Cardiac muscle cell (in vitro differentiated cells and primary cell): Measurements from ENCODE around the gene SEC16A. TPM values are rescaled to one million over a fixed set of nuclear protein-coding genes. Genes with fewer than 3 reads are reported as not detected.
"Not testable (repeated sequence)": the region's sequence is repeated elsewhere in the genome, so short reads cannot be mapped to it uniquely, and the experiment has no call there.

ENCODE experiments used
- DNase-seq, 2 donors: peaks; one replicate each; pipeline versions ENCODE4 v3.0.0 to v3.0.0-alpha.2; 2010 to 2017; ENCODE audit warnings: low read depth in 1 of 2, low spot score in 1 of 2
- H3K27ac ChIP-seq: fragments of 200-600 bp; sonication (generic); 2 replicates; pipeline ENCODE4 v1.5.1; 2016
- H3K27me3 ChIP-seq: fragments of 200-600 bp; sonication (generic); 2 replicates; pipeline ENCODE4 v1.6.0; 2016; ENCODE audit warnings: control low read depth
- H3K36me3 ChIP-seq: fragments of 200-600 bp; sonication (generic); 2 replicates; pipeline ENCODE4 v1.5.1; 2016; ENCODE audit warnings: control low read depth
- H3K4me1 ChIP-seq: fragments of 200-600 bp; sonication (generic); 2 replicates; pipeline ENCODE4 v1.8.1; 2017; ENCODE audit warnings: low read depth, mild to moderate bottlenecking, mixed run types
- H3K4me3 ChIP-seq: fragments of 200-600 bp; sonication (generic); 2 replicates; pipeline ENCODE4 v1.5.1; 2016; ENCODE audit warnings: mild to moderate bottlenecking
- H3K9me3 ChIP-seq: fragments of 200-600 bp; sonication (generic); 2 replicates; pipeline ENCODE4 v1.5.1; 2017; ENCODE audit warnings: low read depth, mild to moderate bottlenecking, control low read depth
- polyA plus RNA-seq: library from polyadenylated mRNA; unstranded; fragments of >200 nt; fragmentation: Nextera tagmentation; extraction: Ambion mirVana; gene quantifications from 2 replicates; pipeline ENCODE4 v1.2.1, GENCODE V29; 2016
- total RNA-seq: library from RNA; depleted of rRNA; stranded (reverse); fragments of >200 nt; gene quantifications from 2 replicates; pipeline ENCODE4 v1.2.3, GENCODE V29; 2016
- TF ChIP-seq, protein P1 (sequence below): IDR thresholded peaks from 2 replicates; pipeline ENCODE4 v1.5.1; 2012; ENCODE audit warnings: low read depth, mild to moderate bottlenecking, low read length

SEC16A gene
- total and polyA plus RNA-seq, 2 experiments from 2014 or later = 32.3 to 39.5 TPM

DNA sequence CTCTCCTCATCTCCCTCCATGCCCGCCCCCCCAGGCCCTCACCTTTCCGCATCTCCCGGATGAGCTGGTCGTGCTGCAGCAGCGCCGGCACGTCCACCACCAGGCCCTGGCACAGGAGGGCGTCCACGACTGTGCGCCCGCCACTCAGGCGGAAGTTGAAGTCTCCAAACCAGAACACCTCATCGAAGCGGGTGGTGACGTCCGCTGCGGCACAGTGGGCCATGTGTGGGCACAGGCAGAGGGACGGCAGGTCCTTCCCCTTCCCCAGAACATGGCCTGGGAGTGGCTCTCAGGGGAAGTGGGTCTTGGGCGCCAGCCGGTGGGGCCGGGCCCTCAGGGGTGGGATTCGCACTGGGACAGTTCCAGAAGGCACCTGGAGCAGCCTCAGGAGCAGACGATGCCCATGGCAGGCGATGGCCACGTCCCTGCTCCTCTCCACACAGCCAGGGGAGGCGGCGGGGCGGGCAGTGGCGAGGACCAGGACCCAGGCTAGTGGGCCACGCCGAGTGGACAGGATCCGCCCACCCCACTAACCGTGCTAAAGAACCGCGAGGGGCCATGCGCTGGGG lies 51.0 kb downstream of the SEC16A start:
- H3K4me3 ChIP-seq = no peak overlapping the region
- H3K4me1 ChIP-seq = no peaks in the 10 kb centered on the region
- H3K36me3 ChIP-seq = peaks cover 11% of the 10 kb centered on the region
- no peak for DNase-seq
- TF ChIP-seq, protein P1, sequence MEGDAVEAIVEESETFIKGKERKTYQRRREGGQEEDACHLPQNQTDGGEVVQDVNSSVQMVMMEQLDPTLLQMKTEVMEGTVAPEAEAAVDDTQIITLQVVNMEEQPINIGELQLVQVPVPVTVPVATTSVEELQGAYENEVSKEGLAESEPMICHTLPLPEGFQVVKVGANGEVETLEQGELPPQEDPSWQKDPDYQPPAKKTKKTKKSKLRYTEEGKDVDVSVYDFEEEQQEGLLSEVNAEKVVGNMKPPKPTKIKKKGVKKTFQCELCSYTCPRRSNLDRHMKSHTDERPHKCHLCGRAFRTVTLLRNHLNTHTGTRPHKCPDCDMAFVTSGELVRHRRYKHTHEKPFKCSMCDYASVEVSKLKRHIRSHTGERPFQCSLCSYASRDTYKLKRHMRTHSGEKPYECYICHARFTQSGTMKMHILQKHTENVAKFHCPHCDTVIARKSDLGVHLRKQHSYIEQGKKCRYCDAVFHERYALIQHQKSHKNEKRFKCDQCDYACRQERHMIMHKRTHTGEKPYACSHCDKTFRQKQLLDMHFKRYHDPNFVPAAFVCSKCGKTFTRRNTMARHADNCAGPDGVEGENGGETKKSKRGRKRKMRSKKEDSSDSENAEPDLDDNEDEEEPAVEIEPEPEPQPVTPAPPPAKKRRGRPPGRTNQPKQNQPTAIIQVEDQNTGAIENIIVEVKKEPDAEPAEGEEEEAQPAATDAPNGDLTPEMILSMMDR = no peak
- H3K27me3 ChIP-seq = no peaks in the 10 kb centered on the region
- no peaks in the 10 kb centered on the region for H3K9me3 ChIP-seq
- H3K27ac ChIP-seq = no peak overlapping the region

DNA sequence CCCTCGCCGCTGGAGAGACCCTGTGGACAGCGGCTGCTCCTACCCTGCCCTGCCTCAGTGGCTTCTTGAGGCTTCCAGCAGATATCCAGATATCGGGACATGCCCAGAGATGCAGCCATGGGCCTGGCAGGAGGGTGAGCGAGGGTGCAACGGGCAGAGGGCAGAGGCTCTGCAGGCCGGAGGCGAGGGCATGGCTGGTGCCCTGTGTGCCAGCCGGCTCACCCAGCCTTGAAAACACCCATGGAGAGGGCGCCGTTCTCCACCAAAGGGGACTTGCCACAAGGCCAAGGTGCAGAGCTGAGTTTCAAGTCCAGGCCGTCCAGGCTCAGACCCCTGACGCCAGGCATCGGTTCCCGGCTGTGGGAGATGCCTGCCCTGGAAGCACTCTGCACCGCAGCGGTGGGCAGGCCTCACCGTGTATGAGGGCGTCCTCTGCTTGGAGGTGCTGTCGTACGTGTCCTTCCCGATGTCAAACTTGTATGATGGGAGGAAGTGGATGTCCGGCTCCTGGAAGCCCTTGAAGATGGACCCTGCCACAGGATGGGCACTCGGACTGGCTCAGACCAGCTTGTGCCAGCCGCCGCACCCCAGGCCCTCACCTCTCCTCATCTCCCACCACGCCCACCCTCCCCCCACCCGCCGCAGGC lies 52.1 kb downstream of the SEC16A start:
- Histone ChIP-seq H3K27me3 (no peaks in the 10 kb centered on the region), H3K9me3 (no peaks in the 10 kb centered on the region), H3K27ac (no peak overlapping the region), H3K4me3 (no peak overlapping the region), H3K4me1 (no peaks in the 10 kb centered on the region), H3K36me3 (peaks cover 11% of the 10 kb centered on the region)
- TF ChIP-seq, protein P1 = no peak
- no peak for DNase-seq

DNA sequence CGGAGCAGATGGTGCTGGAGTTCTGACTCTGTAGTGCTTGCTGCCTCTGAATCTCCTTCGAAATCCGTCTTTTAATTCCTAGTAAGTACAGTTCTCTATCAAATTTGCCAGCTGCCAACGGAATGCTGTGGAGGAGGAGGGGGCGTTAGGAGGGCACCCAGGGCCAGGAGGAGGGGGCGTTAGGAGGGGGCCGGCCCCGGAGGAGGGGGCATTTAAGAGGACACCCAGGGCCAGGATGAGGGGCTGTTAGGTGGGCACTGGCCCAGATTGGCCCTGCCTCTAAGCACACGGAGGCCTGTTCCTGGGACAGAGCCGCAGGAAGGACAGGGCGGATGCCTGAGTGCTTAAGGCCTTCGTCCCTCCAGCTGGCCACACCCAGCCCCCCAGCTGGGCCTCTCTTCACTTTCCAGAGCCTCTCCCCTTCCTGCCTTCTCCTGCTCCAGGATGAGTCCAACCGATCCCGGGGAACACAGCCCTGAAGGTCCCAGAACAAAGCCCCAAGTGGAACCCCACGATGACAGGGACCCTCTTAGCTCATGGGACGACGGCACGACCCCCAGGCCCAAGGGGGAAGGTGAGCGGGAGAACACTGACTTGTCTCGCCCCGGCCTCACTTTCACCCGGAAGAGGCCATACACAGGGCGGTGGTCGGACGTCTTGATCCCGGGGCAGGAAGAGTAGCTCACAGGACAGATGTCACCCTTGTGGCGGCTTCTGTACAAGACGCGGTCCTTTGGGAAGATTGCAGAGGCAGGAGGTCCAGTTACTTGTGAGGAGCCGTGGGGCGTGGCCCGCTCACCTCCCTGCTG lies 53.0 kb downstream of the SEC16A start:
- DNase-seq = no peak
- Histone ChIP-seq H3K4me3 (no peak overlapping the region), H3K27ac (no peak overlapping the region), H3K36me3 (peaks cover 11% of the 10 kb centered on the region), H3K27me3 (no peaks in the 10 kb centered on the region), H3K9me3 (no peaks in the 10 kb centered on the region), H3K4me1 (no peaks in the 10 kb centered on the region)
- TF ChIP-seq, protein P1 = no peak

DNA sequence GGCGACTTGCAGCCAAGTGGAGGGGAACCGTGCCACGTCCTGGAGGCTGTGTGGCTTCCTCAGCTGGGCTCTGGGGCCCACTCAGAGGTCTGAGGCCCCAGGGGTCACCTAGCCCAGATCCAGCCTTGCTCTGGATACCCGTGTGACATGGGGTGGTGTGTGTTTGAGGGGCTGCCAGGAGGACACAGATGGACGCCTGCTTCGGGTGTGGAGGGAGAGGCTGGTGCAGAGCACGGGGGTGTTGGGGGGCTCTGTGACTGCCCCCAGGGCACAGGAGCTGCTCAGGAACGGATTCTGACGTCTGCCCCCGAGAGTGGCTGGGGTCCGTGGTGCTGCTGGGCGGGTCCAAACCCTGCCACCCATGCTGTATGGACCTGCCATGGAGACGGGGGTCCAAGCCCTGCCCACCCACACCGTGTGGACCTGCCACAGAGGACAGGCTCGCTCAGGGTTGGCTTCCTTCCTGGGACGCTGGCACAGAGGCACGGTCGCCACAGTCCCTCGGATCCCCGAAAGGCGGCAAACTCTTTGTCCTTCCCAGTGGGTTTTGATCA lies 53.7 kb downstream of the SEC16A start:
- TF ChIP-seq, protein P1 = no peak
- H3K27me3 ChIP-seq = no peaks in the 10 kb centered on the region
- H3K9me3 ChIP-seq = no peaks in the 10 kb centered on the region
- H3K4me1 ChIP-seq = no peaks in the 10 kb centered on the region
- no peak for DNase-seq
- H3K27ac ChIP-seq = no peak overlapping the region
- H3K4me3 ChIP-seq = no peak overlapping the region
- H3K36me3 ChIP-seq = peaks cover 11% of the 10 kb centered on the region

DNA sequence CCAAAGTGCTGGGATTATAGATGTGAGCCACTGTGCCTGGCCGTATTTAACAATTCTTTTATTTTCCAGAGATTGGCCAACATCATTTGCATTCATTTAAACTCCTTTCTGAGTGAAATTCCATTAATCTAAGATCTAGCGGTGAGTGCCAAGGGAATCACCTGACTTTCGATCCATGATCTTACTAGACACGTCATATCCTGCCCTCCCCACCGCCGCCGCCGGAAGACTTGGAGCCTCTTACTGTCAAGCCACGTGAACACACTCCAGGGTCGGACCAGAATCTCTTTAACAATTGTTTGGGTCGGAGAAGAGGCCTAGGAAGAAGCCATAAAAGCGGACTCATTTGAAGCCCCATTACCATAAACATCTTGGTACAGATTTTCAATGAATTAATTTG lies 56.1 kb downstream of the SEC16A start:
- H3K36me3 ChIP-seq = peaks cover 22% of the 10 kb centered on the region

DNA sequence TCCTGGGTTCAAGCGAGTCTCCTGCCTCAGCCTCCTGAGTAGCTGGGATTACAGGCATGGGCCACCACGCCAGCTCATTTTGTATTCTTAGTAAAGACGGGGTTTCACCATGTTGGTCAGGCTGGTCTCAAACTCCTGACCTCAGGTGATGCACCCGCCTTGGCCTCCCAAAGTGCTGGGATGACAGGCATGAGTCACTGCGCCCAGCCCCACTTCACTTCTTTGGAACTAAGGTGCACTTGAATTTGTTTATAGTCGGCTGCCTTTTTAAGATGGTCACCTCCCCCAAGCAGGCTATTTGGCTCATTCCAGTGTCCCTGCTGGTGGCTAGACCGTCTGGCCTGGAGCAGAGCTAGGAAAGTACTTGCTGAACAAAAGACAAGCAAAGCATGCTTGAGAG lies 57.5 kb downstream of the SEC16A start:
- H3K4me3 ChIP-seq, H3K4me1 ChIP-seq, H3K27ac ChIP-seq, H3K9me3 ChIP-seq, H3K27me3 ChIP-seq, DNase-seq: not testable (repeated sequence)
- H3K36me3 ChIP-seq = peaks cover 30% of the 10 kb centered on the region

More for the DNA sequence above, 56.1 kb downstream of the SEC16A start:
- DNase-seq = no peak
- H3K27ac ChIP-seq = no peak overlapping the region
- H3K9me3 ChIP-seq = no peaks in the 10 kb centered on the region
- TF ChIP-seq, protein P1 = no peak
- no peak overlapping the region for H3K4me3 ChIP-seq
- H3K27me3 ChIP-seq = no peaks in the 10 kb centered on the region
- H3K4me1 ChIP-seq = no peaks in the 10 kb centered on the region
